GM12874 (cell line): ENCODE data around the gene SETBP1.

Experiments
- CTCF ChIP-seq: IDR thresholded peaks from 2 replicates; pipeline ENCODE4 v1.5.1; 2011; ENCODE audit warnings: low read depth, mild to moderate bottlenecking, control low read depth, low read length, moderate library complexity; ENCODE audit not compliant: insufficient read depth

The SETBP1 gene

GRCh38 chr18:44777457-44778192 lies 96.9 kb downstream of the SETBP1 start:
- TF ChIP-seq CTCF: no peak

GRCh38 chr18:44778788-44779187 lies 98.1 kb downstream of the SETBP1 start:
- no peak for TF ChIP-seq CTCF

- no peak for TF ChIP-seq CTCF
Observed at GRCh38 chr18:44779753-44780292, 99.1 kb downstream of the SETBP1 start.

GRCh38 chr18:44781886-44782285 lies 101.2 kb downstream of the SETBP1 start:
- TF ChIP-seq CTCF: no peak

GRCh38 chr18:44782617-44783016 lies 101.9 kb downstream of the SETBP1 start:
- TF ChIP-seq CTCF: no peak

- TF ChIP-seq CTCF: no peak
Observed at GRCh38 chr18:44783371-44783770, 102.7 kb downstream of the SETBP1 start.

- TF ChIP-seq CTCF: no peak
Observed at GRCh38 chr18:44786257-44786656, 105.6 kb downstream of the SETBP1 start.

GRCh38 chr18:44786688-44787087 lies 106.0 kb downstream of the SETBP1 start:
- no peak for TF ChIP-seq CTCF
